GM21825 (cell line): ENCODE data around the gene SCN2B.
"Not testable (repeated sequence)": the region's sequence is repeated elsewhere in the genome, so short reads cannot be mapped to it uniquely, and the experiment has no call there.

Experiments
- ATAC-seq: cut with Tn5 transposase; IDR thresholded peaks from one replicate; pipeline ENCODE4 v1.9.1; 2021; ENCODE audit warnings: mild to moderate bottlenecking, moderate library complexity; ENCODE audit not compliant: unreplicated experiment

The SCN2B gene

DNA sequence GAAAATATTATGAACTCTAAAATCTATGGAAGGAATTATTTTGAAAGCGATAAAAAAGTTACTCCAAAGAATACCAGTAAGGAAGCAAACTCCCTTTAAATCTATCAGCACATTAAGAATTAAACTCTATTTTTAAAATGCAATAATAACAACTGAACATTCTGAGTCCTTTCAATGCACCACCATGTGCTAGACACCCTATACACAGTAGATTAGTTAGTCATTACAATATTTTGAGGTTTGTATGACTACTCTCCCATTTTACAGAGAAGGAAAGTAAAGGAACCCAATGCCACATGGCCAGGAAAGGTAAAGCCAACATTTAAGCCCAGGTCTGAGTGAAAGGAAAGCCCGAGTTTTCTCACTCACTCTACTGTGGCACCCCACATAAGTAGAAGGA, 30.6 kb upstream of the SCN2B start:
- ATAC-seq = no peak

DNA sequence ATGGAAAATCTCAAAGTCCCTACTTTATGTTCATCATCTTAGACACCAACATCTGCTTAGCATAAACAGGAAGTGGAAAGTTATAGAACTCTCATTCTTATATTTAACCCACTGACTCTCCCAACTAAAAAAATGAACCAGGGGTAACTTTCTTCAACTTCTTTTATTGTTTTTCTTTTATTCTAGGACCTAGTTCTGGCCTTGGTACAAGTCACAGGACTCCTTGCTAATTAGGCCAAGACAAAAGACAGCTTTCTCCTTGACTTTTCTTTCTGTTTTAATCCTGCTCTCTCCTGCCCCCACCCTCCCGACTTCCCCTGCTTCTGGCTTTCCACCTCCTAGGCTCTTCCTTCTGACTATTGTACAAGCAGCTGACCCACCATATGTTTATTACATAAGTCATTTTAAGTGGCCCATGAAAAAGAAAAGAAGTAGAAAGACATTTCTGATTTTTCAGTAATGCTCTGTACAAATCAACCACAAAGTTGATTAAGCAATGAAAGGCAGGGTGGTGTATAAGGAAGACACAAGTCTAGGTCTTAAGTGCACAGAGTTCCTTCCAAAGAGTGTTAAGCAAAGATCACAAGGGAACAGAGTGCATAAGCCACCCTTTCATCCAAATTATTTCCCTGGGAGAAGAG, 30.1 kb upstream of the SCN2B start:
- ATAC-seq = no peak

DNA sequence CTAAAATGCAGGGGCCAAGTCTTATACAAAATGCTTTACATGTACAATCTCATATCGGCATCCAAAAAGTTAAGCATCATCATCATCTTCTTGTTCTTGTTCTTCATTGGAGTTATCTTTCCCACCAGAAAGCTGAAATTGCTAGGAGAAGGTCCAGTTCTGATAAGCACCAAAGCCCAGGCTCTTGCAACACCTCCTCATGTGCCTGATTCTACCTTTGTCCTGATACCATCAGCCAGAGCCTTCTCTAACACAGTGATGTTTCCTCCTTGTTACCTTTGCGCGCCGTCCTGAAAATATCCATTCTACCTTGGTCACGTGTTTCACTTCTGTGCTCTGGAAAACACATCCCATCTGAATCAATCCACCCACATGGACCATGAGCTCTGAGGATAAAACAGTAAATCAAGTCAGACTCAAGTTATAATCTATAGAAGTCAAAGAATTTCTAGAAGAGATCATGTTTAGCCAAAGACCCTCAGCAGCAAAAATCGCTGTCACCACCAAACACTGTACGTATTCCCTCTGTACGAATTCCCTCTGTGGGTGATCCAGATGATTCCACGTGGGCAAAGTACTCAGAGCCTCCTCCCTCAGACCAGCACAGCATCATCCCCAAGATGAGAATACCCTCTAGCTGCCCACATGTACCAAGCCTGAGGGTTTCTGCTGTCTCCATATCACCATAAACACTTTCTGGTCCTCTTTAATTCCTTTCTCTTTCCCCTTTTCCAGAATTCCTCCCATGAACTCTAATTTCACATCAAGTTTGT, 29.4 kb upstream of the SCN2B start:
- no peak for ATAC-seq

DNA sequence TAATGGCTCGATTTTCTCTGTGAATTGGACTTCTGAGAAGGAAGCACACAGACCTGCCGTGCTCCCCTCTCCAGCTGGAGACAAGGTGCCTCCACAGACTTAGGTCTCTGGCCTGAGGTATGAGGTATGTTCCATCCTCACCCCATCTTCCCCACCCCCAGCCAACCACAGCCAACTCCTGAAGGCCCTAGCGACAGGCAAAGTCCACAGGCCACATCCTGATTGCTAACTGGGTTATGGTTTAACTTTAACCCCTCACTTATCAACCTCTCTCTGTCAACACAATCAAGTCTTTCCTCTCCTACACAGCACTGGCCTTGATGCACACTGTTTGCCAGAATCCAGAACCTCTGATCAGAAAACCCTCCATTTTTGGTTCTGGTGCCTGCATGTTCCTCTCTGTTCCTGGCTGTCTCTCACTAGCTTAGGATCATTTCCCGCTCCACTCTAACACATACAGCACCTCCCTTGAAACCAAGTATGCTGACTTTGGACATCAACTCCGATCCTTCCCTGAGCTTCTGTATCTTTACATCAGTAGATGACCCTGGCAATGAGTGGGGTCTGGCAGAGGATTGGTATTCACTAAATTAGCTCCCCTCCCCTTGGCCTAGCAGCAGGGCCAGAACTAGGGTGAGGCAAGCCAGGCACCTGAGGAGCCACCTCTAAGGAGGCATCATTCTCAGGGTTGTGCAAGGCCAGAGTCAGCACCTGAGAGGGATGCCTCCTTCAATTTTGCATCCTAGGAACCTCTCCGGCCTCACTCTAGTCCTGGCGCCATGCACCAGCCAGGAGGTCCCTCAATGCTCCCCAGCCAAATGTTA, 26.4 kb upstream of the SCN2B start:
- no peak for ATAC-seq

DNA sequence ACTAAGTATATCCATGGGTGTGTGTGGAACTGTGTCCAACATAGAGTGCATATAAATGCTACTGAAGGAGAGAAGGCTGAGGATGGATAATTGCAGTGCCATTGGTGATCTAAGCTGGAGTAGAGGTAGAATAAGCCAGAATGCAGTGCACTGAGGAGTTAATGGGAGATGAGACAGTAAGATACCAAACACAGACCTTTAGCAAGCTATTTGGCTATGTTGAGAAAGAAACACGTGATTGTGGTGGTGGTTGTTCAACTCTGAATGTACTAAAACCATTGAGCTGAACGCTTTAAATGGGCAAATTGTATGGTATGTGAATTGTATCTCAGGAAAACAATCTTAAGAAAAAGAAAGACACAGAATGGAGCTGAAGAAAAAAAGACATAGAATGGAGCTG, 25.5 kb upstream of the SCN2B start:
- ATAC-seq = no peak

DNA sequence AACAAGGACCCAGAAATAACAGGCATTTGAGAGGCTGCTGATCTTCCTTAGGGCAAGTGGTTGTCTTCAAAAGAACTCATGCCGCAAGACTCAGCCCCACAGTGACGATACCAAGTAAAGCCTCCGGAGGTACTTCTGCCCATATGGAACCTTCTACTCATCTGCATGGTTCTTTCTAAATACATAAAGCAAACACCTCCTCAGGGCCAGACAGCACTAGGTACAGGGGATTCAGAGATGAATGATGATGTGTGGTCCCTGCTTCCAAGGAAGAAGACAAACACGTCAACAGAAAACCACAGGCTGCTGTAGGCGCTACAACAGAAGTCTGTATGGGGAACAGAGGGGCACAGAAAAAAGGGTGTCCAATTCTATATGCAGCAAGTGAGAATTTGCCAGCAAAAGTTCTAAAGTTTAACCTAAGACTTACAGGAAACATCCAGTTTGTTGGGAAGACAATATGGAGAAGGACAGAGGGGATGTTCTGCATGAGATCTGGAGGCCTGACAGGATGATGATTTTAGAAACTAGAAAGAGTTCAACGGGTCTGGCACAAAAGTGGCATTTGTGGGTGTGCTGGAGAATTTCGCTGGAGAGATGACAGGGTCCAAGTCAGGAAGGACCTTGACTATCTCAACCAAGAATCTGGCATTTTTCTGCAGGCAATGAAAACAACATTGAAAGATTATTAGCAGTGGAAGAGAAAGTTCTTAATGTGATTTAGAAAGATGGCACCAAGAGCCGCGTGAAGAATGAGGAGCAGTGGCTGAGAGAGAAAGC, 24.7 kb upstream of the SCN2B start:
- ATAC-seq = no peak

DNA sequence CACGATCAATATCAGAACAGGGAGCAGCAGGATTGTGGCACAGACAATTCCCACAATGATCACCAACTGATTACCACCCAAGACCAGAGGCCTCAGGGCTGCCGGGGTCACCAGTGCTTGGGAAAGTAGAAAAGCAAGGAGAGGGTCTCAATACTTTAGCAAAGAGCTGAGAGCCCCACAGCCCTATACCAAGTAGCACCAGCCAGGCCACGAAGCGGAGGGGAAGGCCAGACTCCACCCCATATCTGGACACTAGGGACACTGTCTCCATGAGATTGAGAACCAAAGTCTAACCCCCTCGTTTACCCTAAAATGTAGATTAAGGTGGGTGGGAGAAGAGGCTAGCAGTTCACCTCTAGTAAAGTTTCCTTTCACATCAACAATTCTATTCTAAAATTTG, 24.1 kb upstream of the SCN2B start:
- no peak for ATAC-seq

DNA sequence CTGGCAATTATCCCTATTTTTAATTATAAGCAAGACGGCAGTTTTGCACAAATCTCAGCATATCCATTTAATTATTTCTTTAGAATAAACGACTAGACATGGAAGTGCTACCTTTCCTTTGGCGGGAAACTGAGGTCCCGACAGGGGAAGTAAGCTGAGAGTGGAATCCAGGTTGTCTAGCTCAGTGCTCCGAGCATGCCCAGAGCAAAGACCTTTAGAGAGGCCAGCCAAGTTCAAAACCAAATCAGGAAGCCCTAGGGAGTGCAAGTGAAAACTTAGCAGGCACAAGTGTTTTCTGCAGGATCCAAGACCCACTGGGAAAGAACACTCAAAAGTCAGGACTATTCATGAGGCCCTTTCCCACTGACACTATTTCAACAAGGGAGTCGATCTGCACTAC, 22.7 kb upstream of the SCN2B start:
- ATAC-seq = no peak

DNA sequence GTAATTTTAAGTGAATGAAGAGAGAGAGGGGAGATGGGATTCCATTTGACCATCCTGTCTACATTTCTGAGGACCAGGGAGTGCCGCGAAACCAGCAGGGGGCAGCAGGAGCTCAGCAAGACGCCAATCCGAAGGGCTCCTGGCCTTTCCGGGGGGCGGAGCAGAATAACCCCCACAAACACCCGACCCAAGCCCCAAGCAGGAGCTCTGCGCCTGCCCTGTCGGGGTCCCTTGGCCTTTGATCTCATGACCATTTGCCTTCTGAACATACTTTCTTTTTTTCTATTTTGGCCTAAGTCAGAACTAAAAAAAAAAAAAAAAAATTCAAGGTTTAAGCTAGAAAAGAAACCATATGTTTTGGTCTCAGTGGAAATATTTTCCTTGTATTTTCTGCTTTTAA, 21.9 kb upstream of the SCN2B start:
- no peak for ATAC-seq

DNA sequence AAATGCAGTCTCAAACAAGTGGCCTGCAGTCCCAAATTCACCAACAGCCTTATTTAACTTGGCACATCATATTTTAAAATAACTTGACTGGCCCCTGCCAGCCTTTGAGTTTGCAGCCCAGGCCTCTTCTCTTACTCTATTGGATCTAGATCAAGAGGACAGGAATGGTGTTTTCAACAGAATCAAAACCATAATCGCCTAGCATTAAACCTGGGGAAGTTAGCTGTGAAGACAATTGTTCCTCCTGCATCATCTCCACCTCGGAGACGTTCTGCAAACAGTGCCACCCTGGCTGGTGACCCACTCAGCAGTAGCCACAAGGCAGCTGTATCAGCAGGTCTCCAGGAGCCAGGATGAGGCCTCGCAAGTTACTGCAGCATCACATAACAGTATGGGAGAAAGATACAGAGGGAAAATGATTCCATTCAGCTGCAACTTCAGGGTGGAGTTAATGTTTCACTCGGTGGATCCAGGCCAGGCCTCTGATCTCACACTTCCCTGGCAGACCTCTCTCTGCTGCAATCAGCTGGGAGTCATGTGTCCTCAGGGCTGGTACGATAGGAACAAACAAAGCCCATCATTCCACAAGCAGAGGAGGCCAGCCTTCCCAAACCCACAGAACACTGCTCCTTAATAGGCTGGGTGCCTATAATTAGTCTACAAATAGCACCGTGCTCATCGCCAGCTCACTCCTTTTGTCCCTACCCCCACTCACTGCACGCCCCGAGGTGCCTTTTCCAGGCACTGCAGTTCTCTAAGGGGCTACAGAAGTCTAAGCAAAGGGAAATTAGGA, 18.6 kb upstream of the SCN2B start:
- ATAC-seq = no peak

DNA sequence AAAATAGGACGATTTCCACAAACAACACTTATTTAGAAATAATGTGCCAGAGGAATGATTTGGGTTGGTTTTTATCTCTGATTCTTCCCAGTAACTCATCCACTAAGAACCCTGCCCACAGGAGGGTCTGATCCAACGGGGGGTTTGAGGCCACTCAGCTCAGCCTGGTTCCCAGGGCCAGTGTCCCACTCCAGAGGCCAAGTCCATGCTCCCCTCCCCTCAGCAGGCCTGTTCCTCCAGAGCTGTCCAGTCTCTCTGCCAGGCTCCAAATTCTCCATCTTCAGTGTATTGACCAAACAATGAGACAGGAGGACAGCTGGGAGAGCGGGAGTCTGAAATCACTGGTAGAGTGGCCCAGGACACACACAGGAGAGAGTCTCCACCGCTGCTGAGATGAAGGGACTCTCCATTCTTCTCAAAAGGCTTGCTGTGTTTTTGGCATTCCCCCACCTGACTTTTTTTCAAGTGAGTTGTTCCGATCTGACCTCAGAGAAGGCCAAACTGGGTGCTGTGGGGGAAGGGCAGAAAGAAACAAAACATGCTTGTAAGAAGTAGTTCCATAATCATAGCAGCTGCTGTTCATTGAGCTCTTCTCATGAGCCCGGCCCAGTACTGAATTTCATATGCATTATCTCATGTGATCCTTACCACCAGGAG, 17.6 kb upstream of the SCN2B start:
- ATAC-seq = no peak

DNA sequence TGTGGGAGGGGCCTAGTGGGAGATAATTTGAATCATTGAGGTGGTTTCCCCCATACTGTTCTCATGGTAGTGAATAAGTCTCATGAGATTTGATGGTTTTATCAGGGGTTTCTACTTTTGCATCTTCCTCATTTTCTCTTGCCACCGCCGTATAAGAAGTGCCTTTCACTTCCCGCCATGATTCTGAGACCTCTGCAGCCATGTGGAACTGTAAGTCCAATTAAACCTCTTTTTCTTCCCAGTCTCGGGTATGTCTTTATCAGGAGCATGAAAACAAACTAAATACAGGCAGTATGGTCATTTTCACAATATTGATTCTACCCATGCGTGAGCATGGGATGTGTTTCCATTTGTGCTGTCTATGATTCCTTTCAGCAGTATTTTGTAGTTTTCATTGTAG, 16.4 kb upstream of the SCN2B start:
- not testable (repeated sequence) for ATAC-seq

DNA sequence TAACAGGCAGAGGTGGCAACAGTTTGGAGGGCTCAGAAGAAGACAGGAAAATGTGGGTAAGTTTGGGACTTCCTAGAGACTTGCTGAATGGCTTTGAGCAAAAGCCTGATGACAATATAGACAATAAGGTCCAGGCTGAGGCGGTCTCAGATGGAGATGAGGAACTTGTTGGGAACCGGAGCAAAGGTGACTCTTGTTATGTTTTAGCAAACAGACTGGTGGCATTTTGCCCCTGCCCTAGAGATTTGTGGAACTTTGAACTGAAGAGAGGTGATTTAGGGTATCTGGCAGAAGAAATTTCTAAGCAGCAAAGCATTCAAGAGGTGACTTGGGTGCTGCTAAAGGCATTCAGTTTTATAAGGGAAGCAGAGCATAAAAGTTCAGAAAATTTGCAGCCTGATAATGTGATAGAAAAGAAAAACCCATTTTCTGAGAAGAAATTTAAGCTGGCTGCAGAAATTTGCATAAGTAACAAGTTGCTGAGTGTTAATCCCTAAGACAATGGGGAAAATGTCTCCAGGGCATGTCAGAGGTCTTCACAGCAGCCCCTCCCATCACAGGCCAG, 14.6 kb upstream of the SCN2B start:
- not testable (repeated sequence) for ATAC-seq

DNA sequence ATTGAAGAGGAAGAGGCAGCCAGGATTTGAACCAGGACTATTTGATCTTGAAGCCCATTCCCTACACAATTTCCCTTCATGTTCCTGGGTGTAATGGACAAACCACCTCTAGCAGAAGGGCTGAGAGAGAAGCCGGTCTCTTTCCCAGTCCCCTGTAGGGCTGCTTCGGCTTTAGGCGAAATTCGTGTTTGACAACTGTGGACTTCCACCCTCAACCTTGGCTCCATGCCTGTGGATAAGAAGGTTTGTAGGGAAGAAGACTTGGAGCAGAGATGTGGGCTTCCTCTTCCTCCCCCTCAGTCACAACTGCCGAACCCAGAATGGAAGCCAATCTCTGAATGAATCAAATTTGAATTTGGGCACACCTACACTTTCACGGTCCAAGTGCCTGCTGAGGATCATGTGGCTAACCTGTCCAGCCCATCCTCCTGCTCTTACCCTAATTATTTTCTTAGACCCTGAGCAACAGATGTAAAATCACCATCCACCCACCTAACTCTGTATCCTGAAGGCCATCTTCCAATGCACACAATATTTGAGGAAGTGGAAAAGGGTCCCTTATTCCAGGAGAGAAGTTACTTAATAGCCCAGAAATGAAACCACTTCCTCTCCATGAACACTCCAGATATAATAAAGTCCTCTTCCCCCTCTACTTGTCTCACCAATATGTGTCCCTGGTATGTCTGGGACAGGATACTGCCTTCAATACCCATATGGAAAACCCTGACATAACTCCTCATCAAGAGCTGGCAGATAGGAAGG, 10.1 kb upstream of the SCN2B start:
- ATAC-seq = no peak

DNA sequence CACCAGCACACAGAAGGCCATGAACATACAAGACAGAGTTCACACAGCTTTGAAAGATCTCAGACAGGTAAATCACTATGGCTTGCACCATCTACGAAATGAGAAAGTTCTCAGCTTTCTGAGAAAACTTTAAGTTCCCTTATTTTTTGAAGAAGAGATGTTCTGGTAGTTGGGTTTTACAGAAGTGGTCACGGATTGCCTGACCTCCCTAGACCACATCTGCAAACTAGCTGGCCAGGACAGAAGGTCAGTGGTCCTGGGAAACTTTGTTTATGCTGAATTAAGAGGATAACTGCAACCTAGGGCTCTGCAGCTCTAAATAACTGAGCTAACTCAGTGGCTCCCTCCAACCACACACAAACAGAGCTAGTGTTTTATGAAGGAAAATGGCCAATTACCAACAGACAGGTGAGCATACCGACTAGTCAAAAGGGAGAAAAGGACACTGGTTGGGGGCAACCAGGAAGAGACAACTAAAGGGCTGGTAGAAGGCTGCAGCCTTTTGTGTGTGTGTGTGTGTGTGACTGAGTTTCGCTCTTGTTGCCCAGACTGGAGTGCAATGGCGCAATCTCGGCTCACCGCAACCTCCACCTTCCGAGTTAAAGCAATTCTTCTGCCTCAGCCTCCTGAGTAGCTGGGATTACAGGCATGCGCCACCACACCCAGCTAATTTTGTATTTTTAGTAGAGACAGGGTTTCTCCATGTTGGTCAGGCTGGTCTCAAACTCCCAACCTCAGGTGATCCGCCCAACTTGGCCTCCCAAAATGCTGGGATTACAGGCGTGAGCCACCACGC, 8.5 kb upstream of the SCN2B start:
- ATAC-seq = no peak

DNA sequence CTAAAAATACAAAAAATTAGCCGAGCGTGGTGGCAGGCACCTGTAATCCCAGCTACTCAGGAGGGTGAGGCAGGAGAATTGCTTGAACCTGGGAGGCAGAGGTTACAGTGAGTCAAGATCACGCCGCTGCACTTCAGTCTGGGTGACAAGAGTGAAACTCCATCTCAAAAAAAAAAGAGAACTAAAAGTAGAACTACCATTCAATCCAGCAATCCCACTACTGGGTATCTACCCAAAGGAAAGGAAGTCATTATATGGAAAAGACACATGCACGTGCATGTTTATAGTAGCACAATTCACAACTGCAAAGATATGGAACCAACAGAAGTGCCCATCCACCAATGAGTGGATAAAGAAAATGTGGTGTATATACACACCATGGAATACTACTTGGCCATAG, 7.3 kb upstream of the SCN2B start:
- not testable (repeated sequence) for ATAC-seq

DNA sequence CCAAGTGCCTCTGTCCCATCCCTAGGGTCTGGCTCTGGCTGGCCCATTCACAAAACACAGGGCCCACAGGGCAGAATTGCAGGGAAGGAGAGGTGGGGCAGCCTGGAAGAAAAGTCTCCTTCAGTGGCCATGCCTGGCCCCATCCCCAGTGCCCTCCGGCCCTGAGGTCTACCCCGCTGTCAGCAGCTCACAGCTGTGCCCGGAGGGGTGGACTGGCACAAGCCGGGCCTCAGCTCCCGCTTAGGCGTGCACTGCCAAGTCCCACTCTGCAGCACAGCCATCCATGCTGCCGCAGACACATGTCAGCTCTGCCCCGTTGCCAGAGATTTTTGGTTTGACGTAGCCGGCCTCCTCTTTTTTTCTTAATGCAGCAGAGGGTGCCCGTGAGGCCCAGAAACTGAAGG, 3.9 kb upstream of the SCN2B start:
- ATAC-seq = no peak

DNA sequence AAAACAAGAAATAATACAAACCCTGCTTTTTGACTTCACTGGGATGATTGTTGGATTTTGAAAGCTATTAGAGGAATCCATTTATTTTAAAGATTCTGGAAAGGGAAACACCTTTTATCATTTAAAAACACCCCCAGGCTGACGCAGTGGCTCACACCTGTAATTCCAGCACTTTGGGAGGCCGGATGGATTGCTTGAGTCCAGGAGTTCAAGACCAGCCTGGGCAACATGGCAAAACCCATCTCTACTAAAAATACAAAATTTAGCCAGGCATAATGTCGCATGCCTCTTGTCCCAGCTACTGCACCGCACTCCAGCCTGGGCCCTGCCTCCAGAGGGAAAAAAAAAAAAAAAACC, 317 bp upstream of the SCN2B start:
- ATAC-seq = no peak
